ENCODE measurements around the gene ZEB2.
A peak's percentile ranks its signal among the peaks of the same experiment; 100 is the strongest.

ZEB2 gene

GRCh38 chr2:144389930-144390311, 130.0 kb downstream of the ZEB2 start:
- no peaks in the 10 kb centered on the region for H3K36me3 ChIP-seq (ENCODE audit: control insufficient read depth, insufficient read depth, low read length)
- H3K27me3 ChIP-seq (ENCODE audit: control insufficient read depth, insufficient read depth, low read length): peaks cover 4% of the 10 kb centered on the region
- H3K9ac ChIP-seq (ENCODE audit: low read length): no peak overlapping the region
- no peaks in the 10 kb centered on the region for H3K4me1 ChIP-seq (ENCODE audit: control insufficient read depth, insufficient read depth, low read length)
- no peaks in the 10 kb centered on the region for H3K9me3 ChIP-seq (ENCODE audit: control insufficient read depth, low read length)
- H3K4me3 ChIP-seq (ENCODE audit: low read length): no peak overlapping the region

- peaks cover 4% of the 10 kb centered on the region for H3K27me3 ChIP-seq (ENCODE audit: control insufficient read depth, insufficient read depth, low read length)
- H3K9me3 ChIP-seq (ENCODE audit: control insufficient read depth, low read length): no peaks in the 10 kb centered on the region
- H3K9ac ChIP-seq (ENCODE audit: low read length): peak overlapping the region; percentile 53
- peak overlapping the region; percentile 89 for H3K4me3 ChIP-seq (ENCODE audit: low read length)
- no peaks in the 10 kb centered on the region for H3K4me1 ChIP-seq (ENCODE audit: control insufficient read depth, insufficient read depth, low read length)
- no peaks in the 10 kb centered on the region for H3K36me3 ChIP-seq (ENCODE audit: control insufficient read depth, insufficient read depth, low read length)
Observed at GRCh38 chr2:144389151-144389929, 130.6 kb downstream of the ZEB2 start.

- Histone ChIP-seq H3K9me3 (ENCODE audit: control insufficient read depth, low read length) (no peaks in the 10 kb centered on the region), H3K4me3 (ENCODE audit: low read length) (no peak overlapping the region), H3K4me1 (ENCODE audit: control insufficient read depth, insufficient read depth, low read length) (no peaks in the 10 kb centered on the region), H3K27me3 (ENCODE audit: control insufficient read depth, insufficient read depth, low read length) (peaks cover 4% of the 10 kb centered on the region), H3K9ac (ENCODE audit: low read length) (no peak overlapping the region), H3K36me3 (ENCODE audit: control insufficient read depth, insufficient read depth, low read length) (no peaks in the 10 kb centered on the region)
Observed at GRCh38 chr2:144385381-144385780, 134.5 kb downstream of the ZEB2 start.

DNA sequence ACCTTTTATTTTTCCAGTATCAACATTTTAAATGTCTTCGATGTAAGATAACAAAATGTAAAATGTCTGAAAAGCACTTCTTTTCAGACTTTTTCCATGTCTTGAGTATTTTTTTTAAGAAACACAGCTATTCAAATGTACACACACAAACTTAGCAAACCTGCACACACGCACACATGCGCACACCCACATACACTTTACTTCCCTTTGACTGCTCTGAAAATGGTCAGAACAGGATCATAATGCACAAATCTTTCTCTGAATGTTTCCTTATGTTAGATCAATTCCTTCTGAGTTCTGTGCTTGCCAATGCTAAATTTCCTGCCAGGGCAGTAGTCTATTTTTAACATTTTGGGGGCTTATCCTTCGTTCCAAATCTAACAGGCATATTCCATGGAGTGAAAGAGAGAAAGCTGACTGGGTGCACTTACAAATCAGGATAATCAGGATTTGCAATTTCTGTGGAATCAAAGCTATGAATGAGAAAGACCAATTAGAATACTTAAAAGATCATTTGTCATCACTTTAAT, 136.3 kb downstream of the ZEB2 start:
- H3K9me3 ChIP-seq (ENCODE audit: control insufficient read depth, low read length): no peaks in the 10 kb centered on the region
- H3K27me3 ChIP-seq (ENCODE audit: control insufficient read depth, insufficient read depth, low read length): no peaks in the 10 kb centered on the region
- H3K9ac ChIP-seq (ENCODE audit: low read length): no peak overlapping the region
- no peak overlapping the region for H3K4me3 ChIP-seq (ENCODE audit: low read length)
- H3K4me1 ChIP-seq (ENCODE audit: control insufficient read depth, insufficient read depth, low read length): no peaks in the 10 kb centered on the region
- no peaks in the 10 kb centered on the region for H3K36me3 ChIP-seq (ENCODE audit: control insufficient read depth, insufficient read depth, low read length)

- Histone ChIP-seq H3K9me3 (ENCODE audit: control insufficient read depth, low read length) (no peaks in the 10 kb centered on the region), H3K36me3 (ENCODE audit: control insufficient read depth, insufficient read depth, low read length) (no peaks in the 10 kb centered on the region), H3K9ac (ENCODE audit: low read length) (no peak overlapping the region), H3K27me3 (ENCODE audit: control insufficient read depth, insufficient read depth, low read length) (no peaks in the 10 kb centered on the region), H3K4me1 (ENCODE audit: control insufficient read depth, insufficient read depth, low read length) (no peaks in the 10 kb centered on the region), H3K4me3 (ENCODE audit: low read length) (no peak overlapping the region)
Observed at GRCh38 chr2:144382849-144383248, 137.1 kb downstream of the ZEB2 start.

GRCh38 chr2:144381716-144382115, 138.2 kb downstream of the ZEB2 start:
- no peaks in the 10 kb centered on the region for H3K4me1 ChIP-seq (ENCODE audit: control insufficient read depth, insufficient read depth, low read length)
- no peaks in the 10 kb centered on the region for H3K27me3 ChIP-seq (ENCODE audit: control insufficient read depth, insufficient read depth, low read length)
- H3K9ac ChIP-seq (ENCODE audit: low read length): no peak overlapping the region
- no peaks in the 10 kb centered on the region for H3K36me3 ChIP-seq (ENCODE audit: control insufficient read depth, insufficient read depth, low read length)
- no peak overlapping the region for H3K4me3 ChIP-seq (ENCODE audit: low read length)
- H3K9me3 ChIP-seq (ENCODE audit: control insufficient read depth, low read length): no peaks in the 10 kb centered on the region

DNA sequence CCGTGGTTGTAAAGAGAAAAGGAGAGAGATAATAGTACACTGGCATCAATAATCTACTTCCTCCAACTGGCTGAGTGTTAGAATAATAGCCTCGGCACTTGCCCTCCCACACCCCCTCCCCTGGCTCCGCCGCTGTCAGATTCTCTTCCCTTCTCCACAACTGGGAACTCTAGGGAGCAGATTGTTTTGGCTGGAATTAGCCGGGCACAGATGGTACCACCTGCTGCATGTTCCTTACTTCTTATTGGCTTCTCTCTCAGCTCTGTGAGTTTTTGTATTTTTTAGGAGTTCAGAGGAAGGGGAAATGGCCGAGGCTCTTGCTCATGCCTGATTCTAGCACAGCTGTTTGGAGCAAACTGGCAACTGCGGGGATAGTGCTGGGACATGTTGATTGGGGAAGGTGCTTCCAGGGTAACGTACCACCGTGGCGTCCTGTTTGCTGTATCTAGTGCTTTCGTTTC, 140.0 kb downstream of the ZEB2 start:
- no peaks in the 10 kb centered on the region for H3K36me3 ChIP-seq (ENCODE audit: control insufficient read depth, insufficient read depth, low read length)
- no peaks in the 10 kb centered on the region for H3K9me3 ChIP-seq (ENCODE audit: control insufficient read depth, low read length)
- H3K27me3 ChIP-seq (ENCODE audit: control insufficient read depth, insufficient read depth, low read length): no peaks in the 10 kb centered on the region
- no peaks in the 10 kb centered on the region for H3K4me1 ChIP-seq (ENCODE audit: control insufficient read depth, insufficient read depth, low read length)
- H3K9ac ChIP-seq (ENCODE audit: low read length): no peak overlapping the region
- H3K4me3 ChIP-seq (ENCODE audit: low read length): no peak overlapping the region

- Histone ChIP-seq H3K9me3 (ENCODE audit: control insufficient read depth, low read length) (no peaks in the 10 kb centered on the region), H3K4me3 (ENCODE audit: low read length) (no peak overlapping the region), H3K27me3 (ENCODE audit: control insufficient read depth, insufficient read depth, low read length) (no peaks in the 10 kb centered on the region), H3K36me3 (ENCODE audit: control insufficient read depth, insufficient read depth, low read length) (no peaks in the 10 kb centered on the region), H3K4me1 (ENCODE audit: control insufficient read depth, insufficient read depth, low read length) (no peaks in the 10 kb centered on the region), H3K9ac (ENCODE audit: low read length) (no peak overlapping the region)
Observed at GRCh38 chr2:144378551-144378950, 141.4 kb downstream of the ZEB2 start.

- H3K27me3 ChIP-seq (ENCODE audit: control insufficient read depth, insufficient read depth, low read length): no peaks in the 10 kb centered on the region
- no peaks in the 10 kb centered on the region for H3K9me3 ChIP-seq (ENCODE audit: control insufficient read depth, low read length)
- no peak overlapping the region for H3K9ac ChIP-seq (ENCODE audit: low read length)
- H3K4me3 ChIP-seq (ENCODE audit: low read length): no peak overlapping the region
- H3K4me1 ChIP-seq (ENCODE audit: control insufficient read depth, insufficient read depth, low read length): no peaks in the 10 kb centered on the region
- no peaks in the 10 kb centered on the region for H3K36me3 ChIP-seq (ENCODE audit: control insufficient read depth, insufficient read depth, low read length)
Observed at GRCh38 chr2:144377914-144378313, 142.0 kb downstream of the ZEB2 start.

DNA sequence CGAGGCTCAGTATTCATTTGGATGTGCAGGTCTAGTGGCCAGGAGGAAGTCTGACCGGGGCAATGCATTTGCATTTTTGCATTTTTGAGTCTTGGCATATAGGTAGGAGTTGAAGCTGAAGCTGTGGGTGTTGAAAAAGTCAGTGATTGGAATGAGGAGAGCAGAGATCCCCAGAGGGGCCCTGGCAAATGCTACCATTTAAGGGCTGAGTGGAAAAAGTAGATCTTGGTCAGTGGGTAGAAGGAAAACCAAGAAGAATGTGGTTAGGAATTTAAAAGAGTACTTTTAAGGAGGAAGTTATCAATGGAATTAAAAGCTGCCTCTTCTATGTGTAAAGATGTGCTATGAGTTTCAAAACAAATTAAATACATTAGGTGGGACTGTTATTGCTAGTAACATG, 143.0 kb downstream of the ZEB2 start:
- H3K4me1 ChIP-seq (ENCODE audit: control insufficient read depth, insufficient read depth, low read length): no peaks in the 10 kb centered on the region
- H3K36me3 ChIP-seq (ENCODE audit: control insufficient read depth, insufficient read depth, low read length): no peaks in the 10 kb centered on the region
- no peak overlapping the region for H3K4me3 ChIP-seq (ENCODE audit: low read length)
- no peaks in the 10 kb centered on the region for H3K27me3 ChIP-seq (ENCODE audit: control insufficient read depth, insufficient read depth, low read length)
- no peaks in the 10 kb centered on the region for H3K9me3 ChIP-seq (ENCODE audit: control insufficient read depth, low read length)
- no peak overlapping the region for H3K9ac ChIP-seq (ENCODE audit: low read length)

DNA sequence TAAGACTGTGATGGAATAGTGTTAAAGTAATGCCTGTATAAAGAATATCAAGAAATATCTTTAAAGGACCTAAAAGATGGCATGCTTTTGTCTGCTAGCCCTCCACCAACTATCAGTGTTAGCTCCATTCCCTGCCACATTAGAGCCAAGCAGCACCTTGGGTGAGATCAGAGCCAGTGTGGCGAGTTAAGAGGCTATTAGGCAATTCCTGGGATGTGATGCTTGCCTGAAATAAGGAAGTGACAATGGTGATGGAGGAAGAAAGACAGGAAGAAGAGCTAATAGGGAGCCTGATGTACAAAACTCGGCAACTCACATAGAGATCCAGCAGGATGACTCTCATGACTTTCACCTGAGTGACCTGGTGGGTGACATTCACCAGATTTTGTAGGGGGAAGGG, 143.5 kb downstream of the ZEB2 start:
- no peaks in the 10 kb centered on the region for H3K4me1 ChIP-seq (ENCODE audit: control insufficient read depth, insufficient read depth, low read length)

GRCh38 chr2:144374163-144374661, 145.7 kb downstream of the ZEB2 start:
- Histone ChIP-seq H3K4me1 (ENCODE audit: control insufficient read depth, insufficient read depth, low read length) (no peaks in the 10 kb centered on the region), H3K36me3 (ENCODE audit: control insufficient read depth, insufficient read depth, low read length) (no peaks in the 10 kb centered on the region), H3K27me3 (ENCODE audit: control insufficient read depth, insufficient read depth, low read length) (no peaks in the 10 kb centered on the region), H3K9me3 (ENCODE audit: control insufficient read depth, low read length) (no peaks in the 10 kb centered on the region), H3K4me3 (ENCODE audit: low read length) (no peak overlapping the region), H3K9ac (ENCODE audit: low read length) (no peak overlapping the region)

More for the DNA sequence above, 143.5 kb downstream of the ZEB2 start:
- Histone ChIP-seq H3K9ac (ENCODE audit: low read length) (no peak overlapping the region), H3K4me3 (ENCODE audit: low read length) (no peak overlapping the region), H3K27me3 (ENCODE audit: control insufficient read depth, insufficient read depth, low read length) (no peaks in the 10 kb centered on the region), H3K36me3 (ENCODE audit: control insufficient read depth, insufficient read depth, low read length) (no peaks in the 10 kb centered on the region), H3K9me3 (ENCODE audit: control insufficient read depth, low read length) (no peaks in the 10 kb centered on the region)

Measured in mucosa of stomach (tissue), 1 donor.